Measurements from ENCODE around the gene MCF2L2. TPM values are rescaled to one million over a fixed set of nuclear protein-coding genes. Genes with fewer than 3 reads are reported as not detected.

The MCF2L2 gene
- total RNA-seq, 1 donor from 2014 or later, result 2.1 TPM

DNA sequence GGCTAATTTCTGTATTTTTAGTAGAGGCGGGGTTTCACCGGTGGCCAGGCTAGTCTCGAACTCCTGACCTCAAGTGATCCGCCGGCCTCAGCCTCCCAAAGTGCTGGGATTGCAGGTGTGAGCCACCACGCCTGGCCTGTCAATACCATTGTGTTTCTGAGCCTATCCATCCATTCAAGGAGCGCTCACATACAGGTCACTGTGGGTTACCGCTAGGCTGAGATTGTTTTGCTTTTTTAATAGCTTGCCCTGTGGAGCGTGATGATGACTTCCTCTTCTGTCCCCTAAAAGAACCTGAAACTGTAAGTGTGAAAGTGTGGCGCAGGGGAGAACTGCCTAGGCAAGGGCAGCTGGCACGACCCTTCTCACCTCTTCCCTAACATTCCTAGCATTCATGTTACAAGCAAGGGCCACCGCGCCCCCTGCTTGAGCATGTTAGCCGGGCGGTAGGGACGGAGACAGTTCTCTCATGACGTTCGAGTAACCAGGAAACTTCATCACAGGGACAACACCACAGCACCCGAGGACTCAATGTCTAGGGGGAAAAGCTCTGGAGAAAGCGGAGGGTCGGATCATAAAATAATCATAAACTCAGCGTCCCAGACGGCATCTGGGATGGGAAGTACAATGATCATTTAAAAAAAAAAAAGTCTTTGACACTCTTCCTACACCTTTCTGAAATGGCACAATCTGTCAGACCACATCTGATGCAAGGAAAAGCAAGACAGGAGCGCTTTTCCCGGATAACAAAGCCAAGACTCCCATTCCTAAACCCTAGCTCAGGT is 266.7 kb downstream of the MCF2L2 start:
- Mint-ChIP-seq H3K27ac (ENCODE audit: unreplicated experiment) (no peak overlapping the region), H3K36me3 (ENCODE audit: low read depth) (no peaks in the 10 kb centered on the region), H3K27me3 (ENCODE audit: low read depth) (peaks cover 38% of the 10 kb centered on the region), H3K4me3 (peak overlapping the region; percentile 79), H3K4me1 (peaks cover 9% of the 10 kb centered on the region), H3K9me3 (no peaks in the 10 kb centered on the region)
- DNase-seq (ENCODE audit: low read depth, low spot score), result no peak
- TF ChIP-seq, protein P1, sequence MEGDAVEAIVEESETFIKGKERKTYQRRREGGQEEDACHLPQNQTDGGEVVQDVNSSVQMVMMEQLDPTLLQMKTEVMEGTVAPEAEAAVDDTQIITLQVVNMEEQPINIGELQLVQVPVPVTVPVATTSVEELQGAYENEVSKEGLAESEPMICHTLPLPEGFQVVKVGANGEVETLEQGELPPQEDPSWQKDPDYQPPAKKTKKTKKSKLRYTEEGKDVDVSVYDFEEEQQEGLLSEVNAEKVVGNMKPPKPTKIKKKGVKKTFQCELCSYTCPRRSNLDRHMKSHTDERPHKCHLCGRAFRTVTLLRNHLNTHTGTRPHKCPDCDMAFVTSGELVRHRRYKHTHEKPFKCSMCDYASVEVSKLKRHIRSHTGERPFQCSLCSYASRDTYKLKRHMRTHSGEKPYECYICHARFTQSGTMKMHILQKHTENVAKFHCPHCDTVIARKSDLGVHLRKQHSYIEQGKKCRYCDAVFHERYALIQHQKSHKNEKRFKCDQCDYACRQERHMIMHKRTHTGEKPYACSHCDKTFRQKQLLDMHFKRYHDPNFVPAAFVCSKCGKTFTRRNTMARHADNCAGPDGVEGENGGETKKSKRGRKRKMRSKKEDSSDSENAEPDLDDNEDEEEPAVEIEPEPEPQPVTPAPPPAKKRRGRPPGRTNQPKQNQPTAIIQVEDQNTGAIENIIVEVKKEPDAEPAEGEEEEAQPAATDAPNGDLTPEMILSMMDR (conservative IDR thresholded peaks at IDR 0.05), result no peak

DNA sequence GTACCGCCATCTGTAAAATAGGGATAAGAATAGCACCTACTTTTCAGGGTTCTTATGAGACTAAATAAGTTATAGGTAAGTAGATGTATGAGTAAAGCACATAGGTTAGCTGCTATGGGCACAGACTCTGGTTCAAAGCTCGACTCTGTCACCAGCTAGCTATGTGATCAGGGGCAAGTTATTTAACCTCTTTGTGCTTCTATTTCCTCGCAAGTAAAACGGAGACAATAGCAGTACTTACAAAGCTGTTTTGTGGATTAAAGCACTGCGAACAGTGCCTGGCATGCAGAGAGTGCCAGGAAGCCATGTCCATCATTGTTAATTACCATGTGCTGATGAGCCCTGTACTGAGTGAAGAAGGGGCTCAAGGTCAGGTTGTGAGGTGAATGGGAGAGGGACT is 267.8 kb downstream of the MCF2L2 start:
- H3K4me1 Mint-ChIP-seq, result peaks cover 9% of the 10 kb centered on the region
- H3K36me3 Mint-ChIP-seq (ENCODE audit: low read depth), result no peaks in the 10 kb centered on the region
- H3K9me3 Mint-ChIP-seq, result no peaks in the 10 kb centered on the region
- no peak for DNase-seq (ENCODE audit: low read depth, low spot score)
- peaks cover 38% of the 10 kb centered on the region for H3K27me3 Mint-ChIP-seq (ENCODE audit: low read depth)
- no peak overlapping the region for H3K27ac Mint-ChIP-seq (ENCODE audit: unreplicated experiment)
- TF ChIP-seq, protein P1 (conservative IDR thresholded peaks at IDR 0.05), result no peak
- H3K4me3 Mint-ChIP-seq, result no peak overlapping the region

DNA sequence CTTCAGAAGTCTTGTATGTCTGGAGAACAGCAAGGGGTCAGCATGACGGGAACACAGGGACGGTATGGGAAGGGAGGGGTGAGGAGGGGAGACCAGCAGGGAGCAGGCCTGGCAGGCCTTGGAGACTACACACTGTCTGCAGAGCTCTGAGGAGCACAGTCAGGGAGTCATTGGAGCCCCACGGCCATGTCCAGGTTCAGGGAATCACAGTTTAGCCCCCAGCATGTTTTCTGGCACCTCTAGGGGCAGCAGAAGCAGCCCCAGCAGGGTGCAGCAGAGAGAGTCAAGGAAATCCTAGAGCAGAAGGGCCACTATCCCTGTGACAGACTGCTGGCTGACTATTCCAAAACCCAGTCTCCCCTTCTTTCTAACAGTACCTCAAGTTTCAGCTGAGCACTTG is 269.1 kb downstream of the MCF2L2 start:
- Mint-ChIP-seq H3K9me3 (no peaks in the 10 kb centered on the region), H3K4me1 (peaks cover 9% of the 10 kb centered on the region), H3K27me3 (ENCODE audit: low read depth) (peaks cover 32% of the 10 kb centered on the region), H3K4me3 (no peak overlapping the region), H3K36me3 (ENCODE audit: low read depth) (no peaks in the 10 kb centered on the region), H3K27ac (ENCODE audit: unreplicated experiment) (no peak overlapping the region)
- DNase-seq (ENCODE audit: low read depth, low spot score), result no peak
- TF ChIP-seq, protein P1 (conservative IDR thresholded peaks at IDR 0.05), result peak; percentile 23

DNA sequence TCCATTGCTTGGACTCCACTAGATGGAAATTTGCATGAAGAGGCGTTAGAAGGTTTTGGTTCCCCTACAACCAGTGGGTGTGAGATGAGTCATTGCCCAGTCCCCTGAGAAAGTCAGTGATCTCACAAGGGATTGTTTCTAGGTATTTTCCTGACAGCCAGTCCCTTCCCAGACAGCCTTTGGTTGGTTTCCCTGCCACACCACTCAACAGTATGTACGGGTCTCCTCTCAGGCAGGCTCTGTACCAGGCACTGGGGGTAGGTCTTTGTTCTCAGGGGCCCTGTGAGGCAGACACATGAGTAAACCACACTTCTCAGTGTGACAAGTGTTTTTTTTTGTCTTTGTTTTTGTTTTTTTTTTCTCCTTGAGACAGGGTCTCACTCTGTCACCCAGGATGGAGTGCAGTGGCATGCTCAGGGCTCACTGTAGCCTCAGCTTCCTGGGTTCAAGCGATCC is 269.8 kb downstream of the MCF2L2 start:
- no peaks in the 10 kb centered on the region for H3K36me3 Mint-ChIP-seq (ENCODE audit: low read depth)
- TF ChIP-seq, protein P1 (conservative IDR thresholded peaks at IDR 0.05), result no peak
- no peak for DNase-seq (ENCODE audit: low read depth, low spot score)
- H3K4me3 Mint-ChIP-seq, result no peak overlapping the region
- H3K4me1 Mint-ChIP-seq, result peaks cover 9% of the 10 kb centered on the region
- H3K27me3 Mint-ChIP-seq (ENCODE audit: low read depth), result peaks cover 33% of the 10 kb centered on the region
- H3K9me3 Mint-ChIP-seq, result no peaks in the 10 kb centered on the region
- H3K27ac Mint-ChIP-seq (ENCODE audit: unreplicated experiment), result no peak overlapping the region

DNA sequence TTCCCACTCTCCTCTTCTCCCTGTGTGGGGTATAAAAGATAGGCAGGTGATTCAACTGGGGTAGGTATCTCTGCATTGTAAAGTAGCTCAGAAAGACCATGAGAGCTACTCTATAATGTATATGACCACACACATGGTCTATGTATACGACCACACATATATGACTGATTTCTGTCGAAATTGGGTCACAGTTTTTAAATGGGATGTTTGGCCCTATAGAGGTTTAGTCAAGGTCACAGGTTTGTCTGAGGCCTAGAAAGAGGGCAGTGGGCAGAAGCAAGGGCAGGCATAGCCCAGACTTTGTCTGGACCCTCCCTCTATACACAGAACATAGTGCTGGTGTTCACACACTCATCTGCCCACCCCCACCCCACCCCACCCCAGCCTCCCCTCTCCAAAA is 270.3 kb downstream of the MCF2L2 start:
- Mint-ChIP-seq H3K27me3 (ENCODE audit: low read depth) (peaks cover 28% of the 10 kb centered on the region), H3K4me3 (no peak overlapping the region), H3K4me1 (peaks cover 9% of the 10 kb centered on the region), H3K9me3 (no peaks in the 10 kb centered on the region), H3K27ac (ENCODE audit: unreplicated experiment) (no peak overlapping the region), H3K36me3 (ENCODE audit: low read depth) (no peaks in the 10 kb centered on the region)
- DNase-seq (ENCODE audit: low read depth, low spot score), result no peak
- TF ChIP-seq, protein P1 (conservative IDR thresholded peaks at IDR 0.05), result no peak
